HCT116 (cell line): ENCODE data around the gene ZNF280C. TPM values are rescaled to one million over a fixed set of nuclear protein-coding genes. Genes with fewer than 3 reads are reported as not detected.

Experiments
- ATAC-seq: fragments of 200-7000 bp; cut with Tn5 transposase; 2 replicates; pipeline ENCODE4 v1.9.1; 2020; ENCODE audit warnings: mild to moderate bottlenecking, moderate library complexity
- BruUV-seq: library from RNA; stranded (reverse); fragments of 400-500 nt; replicated peaks from 2 replicates; lab custom pipeline; 2021; lab: Mats Ljungman, UMichigan
- CTCF ChIA-PET: fragments of 300-600 bp; sonication (Branson Sonifier 250); formaldehyde crosslinking; loops from one replicate; lab custom pipeline; 2021; ENCODE audit warnings: antibody characterized with exemption; lab: Charles Lee
- POLR2A ChIA-PET: fragments of 300-600, 350-600 bp; sonication (Branson Sonifier 250); formaldehyde crosslinking; loops from one replicate; lab custom pipeline; 2021; ENCODE audit warnings: antibody characterized with exemption; lab: Charles Lee
- RAD21 ChIA-PET, 2 experiments: fragments of 300-600 bp; sonication (Branson Sonifier 250); formaldehyde crosslinking; loops; one replicate each; lab custom pipeline; 2023; ENCODE audit warnings: low total read pairs in 2 of 2; ENCODE audit not compliant: uncharacterized antibody in 2 of 2, unreplicated experiment in 2 of 2, low non-redundant PET in 1 of 2; lab: Charles Lee
- DNase-seq: peaks from one replicate; pipeline ENCODE4 v3.0.0-alpha.2; 2010; ENCODE audit warnings: low read depth, low spot score
- H2AFZ ChIP-seq: fragments of 200-600 bp; shearing (Covaris generic), sonication (generic); 2 replicates; pipeline ENCODE4 v1.6.1; 2017; ENCODE audit warnings: low read depth, mixed run types, mixed read lengths, antibody characterized with exemption, low read length; ENCODE audit not compliant: poor library complexity, severe bottlenecking
- H3K27ac ChIP-seq: 2 replicates; pipeline ENCODE4 v1.5.1; 2012; ENCODE audit warnings: low read depth, low read length
- H3K27me3 ChIP-seq: fragments of 200-600 bp; sonication (generic); 2 replicates; pipeline ENCODE4 v1.6.1; 2016; ENCODE audit warnings: mixed run types, low read length, mixed read lengths; ENCODE audit not compliant: insufficient read depth
- H3K36me3 ChIP-seq, 2 experiments: fragments of 200-500 bp in 1 of 2; fragments of 200-600 bp in 1 of 2; sonication (Bioruptor generic) in 1 of 2; sonication (generic) in 1 of 2; 2 replicates each; pipeline versions ENCODE4 v1.5.1 to v1.6.1; 2014 to 2016; ENCODE audit warnings: low read length in 2 of 2, inconsistent platforms in 1 of 2, mixed read lengths in 1 of 2, mixed run types in 1 of 2; ENCODE audit not compliant: insufficient read depth in 2 of 2, control insufficient read depth in 1 of 2
- H3K4me1 ChIP-seq, 2 experiments: fragments of 200-600 bp in 1 of 2; sonication (generic) in 1 of 2; 2 replicates each; pipeline versions ENCODE4 v1.5.1 to v1.6.1; 2012 to 2017; ENCODE audit warnings: low read length in 2 of 2, inconsistent platforms in 1 of 2, mild to moderate bottlenecking in 1 of 2, mixed read lengths in 1 of 2, mixed run types in 1 of 2, moderate library complexity in 1 of 2; ENCODE audit not compliant: insufficient read depth in 2 of 2, control insufficient read depth in 1 of 2
- H3K4me2 ChIP-seq: fragments of 200-600 bp; sonication (generic); 2 replicates; pipeline ENCODE4 v1.6.1; 2017; ENCODE audit warnings: mixed run types, low read length, mixed read lengths
- H3K4me3 ChIP-seq, 2 experiments: fragments of 200-600 bp in 1 of 2; sonication (generic) in 1 of 2; replicated peaks in 1 of 2; 2 replicates each; pipeline ENCODE4 v1.5.1; 2011 to 2016; ENCODE audit warnings: low read length in 2 of 2, control low read depth in 1 of 2, low read depth in 1 of 2, mild to moderate bottlenecking in 1 of 2, mixed read lengths in 1 of 2, mixed run types in 1 of 2
- H3K79me2 ChIP-seq: fragments of 200-600 bp; sonication (generic); 2 replicates; pipeline ENCODE4 v1.6.1; 2017; ENCODE audit warnings: mild to moderate bottlenecking, mixed run types, low read length, moderate library complexity, mixed read lengths; ENCODE audit not compliant: insufficient read depth
- H3K9ac ChIP-seq: fragments of 200-600 bp; sonication (generic); 2 replicates; pipeline ENCODE4 v1.6.1; 2016; ENCODE audit warnings: low read length, mixed read lengths
- H3K9me2 ChIP-seq: fragments of 200-600 bp; sonication (generic), shearing (Covaris generic); 2 replicates; pipeline ENCODE4 v1.6.1; 2017; ENCODE audit warnings: mixed run types, mild to moderate bottlenecking, moderate library complexity; ENCODE audit not compliant: insufficient read depth
- H3K9me3 ChIP-seq, 2 experiments: fragments of 200-500 bp in 1 of 2; fragments of 200-600 bp in 1 of 2; sonication (Bioruptor generic) in 1 of 2; sonication (generic) in 1 of 2; 2 replicates each; pipeline ENCODE4 v1.6.1; 2014 to 2017; ENCODE audit warnings: low read length in 2 of 2, mixed read lengths in 2 of 2, inconsistent platforms in 1 of 2, low read depth in 1 of 2, mild to moderate bottlenecking in 1 of 2, mixed run types in 1 of 2, moderate library complexity in 1 of 2; ENCODE audit not compliant: control insufficient read depth in 1 of 2, insufficient read depth in 1 of 2
- H4K20me1 ChIP-seq: fragments of 200-600 bp; sonication (generic), shearing (Covaris generic); 2 replicates; pipeline ENCODE4 v1.6.1; 2017; ENCODE audit warnings: mixed run types, mild to moderate bottlenecking, moderate library complexity; ENCODE audit not compliant: insufficient read depth
- EGR1 ChIP-seq: IDR thresholded peaks from 2 replicates; pipeline ENCODE4 v1.6.1; 2012; ENCODE audit warnings: low read depth
- ELF1 ChIP-seq: IDR thresholded peaks from 2 replicates; pipeline ENCODE4 v1.6.1; 2012; ENCODE audit warnings: low read depth, borderline replicate concordance
- EZH2 ChIP-seq: fragments of 200-600 bp; sonication (generic); IDR thresholded peaks from 2 replicates; pipeline ENCODE4 v1.6.1; 2017; ENCODE audit warnings: antibody characterized with exemption, mixed run types
- FOSL1 ChIP-seq: IDR thresholded peaks from 2 replicates; pipeline ENCODE4 v1.6.1; 2012; ENCODE audit warnings: low read depth
- JUND ChIP-seq: IDR thresholded peaks from 2 replicates; pipeline ENCODE4 v1.6.1; 2012
- POLR2A ChIP-seq: IDR thresholded peaks from 2 replicates; pipeline ENCODE4 v1.7.0; 2011; ENCODE audit warnings: borderline replicate concordance; ENCODE audit not compliant: insufficient read depth, insufficient read length; ENCODE audit errors: extremely low read depth
- POLR2AphosphoS5 ChIP-seq: IDR thresholded peaks from 2 replicates; pipeline ENCODE4 v1.6.1; 2011; ENCODE audit warnings: mild to moderate bottlenecking, low read depth, low read length, moderate library complexity
- RAD21 ChIP-seq: IDR thresholded peaks from 2 replicates; pipeline ENCODE4 v1.6.1; 2012; ENCODE audit warnings: low read depth, mild to moderate bottlenecking
- SP1 ChIP-seq: IDR thresholded peaks from 2 replicates; pipeline ENCODE4 v1.6.1; 2012; ENCODE audit warnings: low read depth
- SRF ChIP-seq: IDR thresholded peaks from 2 replicates; pipeline ENCODE4 v1.6.1; 2012; ENCODE audit warnings: low read depth
- YY1 ChIP-seq: IDR thresholded peaks from 2 replicates; pipeline ENCODE4 v1.6.1; 2011; ENCODE audit warnings: low read length, low read depth, moderate library complexity, mild to moderate bottlenecking; ENCODE audit not compliant: insufficient replicate concordance; ENCODE audit errors: extremely low read depth
- intact Hi-C: fragments of 100-400 bp; cut with micrococcal nuclease; formaldehyde crosslinking; loops from 2 replicates; pipeline ENCODE4 v1.10.0; 2022
- total RNA-seq: library from RNA; stranded (reverse); gene quantifications from one replicate; pipeline ENCODE4 v1.2.1, GENCODE V29; 2021; ENCODE audit not compliant: unreplicated experiment
- TF ChIP-seq, protein P1 (sequence below): IDR thresholded peaks from 2 replicates; pipeline ENCODE4 v1.6.1; 2011; ENCODE audit warnings: mild to moderate bottlenecking, low read length, moderate library complexity; ENCODE audit not compliant: insufficient replicate concordance; ENCODE audit errors: extremely low read depth
- TF ChIP-seq, protein P2 (sequence below): IDR thresholded peaks from 2 replicates; pipeline ENCODE4 v1.6.1; 2012; ENCODE audit warnings: low read depth
- TF ChIP-seq, protein P3 (sequence below), 3 experiments: fragments of 200-600 bp in 1 of 3; sonication (generic) in 1 of 3; IDR thresholded peaks in 2 of 3; conservative IDR thresholded peaks in 1 of 3; 2 replicates each; pipeline ENCODE4 v1.5.1; 2012 to 2017; ENCODE audit warnings: low read depth in 2 of 3, low read length in 2 of 3, antibody characterized with exemption in 1 of 3, borderline replicate concordance in 1 of 3, control low read depth in 1 of 3, mild to moderate bottlenecking in 1 of 3, mixed read lengths in 1 of 3, mixed run types in 1 of 3, moderate library complexity in 1 of 3; ENCODE audit not compliant: insufficient read depth in 1 of 3

Gene ZNF280C
- total RNA-seq, 1 experiment from 2014 or later: 12.3 TPM

DNA sequence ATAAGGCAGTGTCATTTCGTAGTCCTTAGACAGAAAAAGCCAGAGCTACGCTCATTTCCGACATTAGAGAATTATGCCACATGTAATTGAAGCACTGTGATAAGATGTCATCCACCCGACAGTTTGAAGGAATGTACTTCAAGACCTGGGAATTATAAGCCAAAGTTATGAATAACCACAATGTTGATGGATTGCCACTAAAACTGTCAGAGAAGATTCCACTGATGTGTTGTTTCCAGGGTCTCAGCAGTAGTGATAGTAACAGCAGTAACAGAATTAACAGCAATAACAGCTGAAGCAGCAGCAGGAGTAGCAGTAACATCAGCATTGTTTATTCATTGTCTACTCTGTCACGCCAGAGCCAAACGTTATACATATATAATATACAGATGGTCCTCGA, 72.2 kb downstream of the ZNF280C start:
- H2AFZ ChIP-seq: no peak overlapping the region
- H4K20me1 ChIP-seq: no peaks in the 10 kb centered on the region
- no peaks in the 10 kb centered on the region for H3K36me3 ChIP-seq
- ATAC-seq: no peak
- no peaks in the 10 kb centered on the region for H3K27me3 ChIP-seq
- ChIA-PET CTCF (no interaction called here), POLR2A (no interaction called here), RAD21 (no interaction called here)
- TF ChIP-seq SP1 (no peak), EZH2 (no peak), SRF (no peak), ELF1 (no peak), POLR2AphosphoS5 (no peak), EGR1 (no peak)
- TF ChIP-seq, protein P1, sequence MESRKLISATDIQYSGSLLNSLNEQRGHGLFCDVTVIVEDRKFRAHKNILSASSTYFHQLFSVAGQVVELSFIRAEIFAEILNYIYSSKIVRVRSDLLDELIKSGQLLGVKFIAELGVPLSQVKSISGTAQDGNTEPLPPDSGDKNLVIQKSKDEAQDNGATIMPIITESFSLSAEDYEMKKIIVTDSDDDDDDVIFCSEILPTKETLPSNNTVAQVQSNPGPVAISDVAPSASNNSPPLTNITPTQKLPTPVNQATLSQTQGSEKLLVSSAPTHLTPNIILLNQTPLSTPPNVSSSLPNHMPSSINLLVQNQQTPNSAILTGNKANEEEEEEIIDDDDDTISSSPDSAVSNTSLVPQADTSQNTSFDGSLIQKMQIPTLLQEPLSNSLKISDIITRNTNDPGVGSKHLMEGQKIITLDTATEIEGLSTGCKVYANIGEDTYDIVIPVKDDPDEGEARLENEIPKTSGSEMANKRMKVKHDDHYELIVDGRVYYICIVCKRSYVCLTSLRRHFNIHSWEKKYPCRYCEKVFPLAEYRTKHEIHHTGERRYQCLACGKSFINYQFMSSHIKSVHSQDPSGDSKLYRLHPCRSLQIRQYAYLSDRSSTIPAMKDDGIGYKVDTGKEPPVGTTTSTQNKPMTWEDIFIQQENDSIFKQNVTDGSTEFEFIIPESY: no peak
- no peak overlapping the region for H3K9ac ChIP-seq
- H3K4me3 ChIP-seq: no peak overlapping the region
- no peak overlapping the region for H3K4me2 ChIP-seq
- H3K9me3 ChIP-seq: no peaks in the 10 kb centered on the region
- DNase-seq: no peak
- intact Hi-C loops: no loop called here
- BruUV-seq: no TSS peak
- no peak overlapping the region for H3K27ac ChIP-seq
- H3K4me1 ChIP-seq: peaks cover 0 to 2% of the 10 kb centered on the region in 2 experiments; a peak in 1 of 4 replicates
- H3K9me2 ChIP-seq: no peaks in the 10 kb centered on the region
- no peaks in the 10 kb centered on the region for H3K79me2 ChIP-seq

GRCh38 chrX:130190801-130191200, 77.9 kb downstream of the ZNF280C start:
- Histone ChIP-seq H3K4me3 (no peak overlapping the region), H3K27ac (no peak overlapping the region), H2AFZ (no peak overlapping the region), H4K20me1 (no peaks in the 10 kb centered on the region), H3K4me1 (peaks cover 0 to 2% of the 10 kb centered on the region in 2 experiments; a peak in 1 of 4 replicates), H3K36me3 (no peaks in the 10 kb centered on the region), H3K9me2 (no peaks in the 10 kb centered on the region), H3K79me2 (no peaks in the 10 kb centered on the region), H3K9ac (no peak overlapping the region), H3K4me2 (no peak overlapping the region), H3K9me3 (no peaks in the 10 kb centered on the region), H3K27me3 (no peaks in the 10 kb centered on the region)
- DNase-seq: no peak
- CTCF ChIA-PET: interaction anchor here (2.3 kb wide), 1 partner anchor 111 kb away, joined by 13 read pairs; no protein-coding TSS in a partner anchor
- intact Hi-C loops: no loop called here
- BruUV-seq: no TSS peak
- ATAC-seq: no peak
- RAD21 ChIA-PET: no interaction called here
- POLR2A ChIA-PET: no interaction called here
- TF ChIP-seq, protein P2, sequence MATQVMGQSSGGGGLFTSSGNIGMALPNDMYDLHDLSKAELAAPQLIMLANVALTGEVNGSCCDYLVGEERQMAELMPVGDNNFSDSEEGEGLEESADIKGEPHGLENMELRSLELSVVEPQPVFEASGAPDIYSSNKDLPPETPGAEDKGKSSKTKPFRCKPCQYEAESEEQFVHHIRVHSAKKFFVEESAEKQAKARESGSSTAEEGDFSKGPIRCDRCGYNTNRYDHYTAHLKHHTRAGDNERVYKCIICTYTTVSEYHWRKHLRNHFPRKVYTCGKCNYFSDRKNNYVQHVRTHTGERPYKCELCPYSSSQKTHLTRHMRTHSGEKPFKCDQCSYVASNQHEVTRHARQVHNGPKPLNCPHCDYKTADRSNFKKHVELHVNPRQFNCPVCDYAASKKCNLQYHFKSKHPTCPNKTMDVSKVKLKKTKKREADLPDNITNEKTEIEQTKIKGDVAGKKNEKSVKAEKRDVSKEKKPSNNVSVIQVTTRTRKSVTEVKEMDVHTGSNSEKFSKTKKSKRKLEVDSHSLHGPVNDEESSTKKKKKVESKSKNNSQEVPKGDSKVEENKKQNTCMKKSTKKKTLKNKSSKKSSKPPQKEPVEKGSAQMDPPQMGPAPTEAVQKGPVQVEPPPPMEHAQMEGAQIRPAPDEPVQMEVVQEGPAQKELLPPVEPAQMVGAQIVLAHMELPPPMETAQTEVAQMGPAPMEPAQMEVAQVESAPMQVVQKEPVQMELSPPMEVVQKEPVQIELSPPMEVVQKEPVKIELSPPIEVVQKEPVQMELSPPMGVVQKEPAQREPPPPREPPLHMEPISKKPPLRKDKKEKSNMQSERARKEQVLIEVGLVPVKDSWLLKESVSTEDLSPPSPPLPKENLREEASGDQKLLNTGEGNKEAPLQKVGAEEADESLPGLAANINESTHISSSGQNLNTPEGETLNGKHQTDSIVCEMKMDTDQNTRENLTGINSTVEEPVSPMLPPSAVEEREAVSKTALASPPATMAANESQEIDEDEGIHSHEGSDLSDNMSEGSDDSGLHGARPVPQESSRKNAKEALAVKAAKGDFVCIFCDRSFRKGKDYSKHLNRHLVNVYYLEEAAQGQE: no peak
- TF ChIP-seq POLR2A (no peak), RAD21 (no peak), JUND (no peak), YY1 (no peak), FOSL1 (no peak), POLR2AphosphoS5 (no peak), SP1 (no peak)
- TF ChIP-seq, protein P3, sequence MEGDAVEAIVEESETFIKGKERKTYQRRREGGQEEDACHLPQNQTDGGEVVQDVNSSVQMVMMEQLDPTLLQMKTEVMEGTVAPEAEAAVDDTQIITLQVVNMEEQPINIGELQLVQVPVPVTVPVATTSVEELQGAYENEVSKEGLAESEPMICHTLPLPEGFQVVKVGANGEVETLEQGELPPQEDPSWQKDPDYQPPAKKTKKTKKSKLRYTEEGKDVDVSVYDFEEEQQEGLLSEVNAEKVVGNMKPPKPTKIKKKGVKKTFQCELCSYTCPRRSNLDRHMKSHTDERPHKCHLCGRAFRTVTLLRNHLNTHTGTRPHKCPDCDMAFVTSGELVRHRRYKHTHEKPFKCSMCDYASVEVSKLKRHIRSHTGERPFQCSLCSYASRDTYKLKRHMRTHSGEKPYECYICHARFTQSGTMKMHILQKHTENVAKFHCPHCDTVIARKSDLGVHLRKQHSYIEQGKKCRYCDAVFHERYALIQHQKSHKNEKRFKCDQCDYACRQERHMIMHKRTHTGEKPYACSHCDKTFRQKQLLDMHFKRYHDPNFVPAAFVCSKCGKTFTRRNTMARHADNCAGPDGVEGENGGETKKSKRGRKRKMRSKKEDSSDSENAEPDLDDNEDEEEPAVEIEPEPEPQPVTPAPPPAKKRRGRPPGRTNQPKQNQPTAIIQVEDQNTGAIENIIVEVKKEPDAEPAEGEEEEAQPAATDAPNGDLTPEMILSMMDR (IDR thresholded peaks at IDR 0.05 in 2 of 3, conservative IDR thresholded peaks at IDR 0.05 in 1 of 3; ENCODE audit: borderline replicate concordance in 1 of 3, insufficient read depth in 1 of 3, low read depth in 2 of 3, low read length in 2 of 3): no peak
